ENCODE data around the gene PRRC2C.

PRRC2C gene

GRCh38 chr1:171472183-171472647 lies 13.1 kb upstream of the PRRC2C start:
- Histone ChIP-seq H3K4me3 (ENCODE audit: low read depth in 1 of 2, low read length in 2 of 2) (no peak overlapping the region), H3K36me3 (ENCODE audit: control insufficient read depth in 1 of 2, insufficient read depth in 2 of 2, low read length in 2 of 2) (no peaks in the 10 kb centered on the region), H3K27me3 (ENCODE audit: low read depth, low read length) (no peaks in the 10 kb centered on the region), H3K27ac (ENCODE audit: low read length) (no peak overlapping the region), H3K4me1 (ENCODE audit: control insufficient read depth in 1 of 2, insufficient read depth in 2 of 2, low read length in 2 of 2) (no peaks in the 10 kb centered on the region), H3K9me3 (ENCODE audit: control insufficient read depth in 1 of 2, low read length in 2 of 2) (no peaks in the 10 kb centered on the region)

GRCh38 chr1:171476829-171477228 lies 8.5 kb upstream of the PRRC2C start:
- Histone ChIP-seq H3K27ac (ENCODE audit: low read length) (no peak overlapping the region), H3K9me3 (ENCODE audit: control insufficient read depth in 1 of 2, low read length in 2 of 2) (no peaks in the 10 kb centered on the region), H3K4me3 (ENCODE audit: low read depth in 1 of 2, low read length in 2 of 2) (no peak overlapping the region), H3K36me3 (ENCODE audit: control insufficient read depth in 1 of 2, insufficient read depth in 2 of 2, low read length in 2 of 2) (no peaks in the 10 kb centered on the region), H3K27me3 (ENCODE audit: low read depth, low read length) (no peaks in the 10 kb centered on the region), H3K4me1 (ENCODE audit: control insufficient read depth in 1 of 2, insufficient read depth in 2 of 2, low read length in 2 of 2) (no peaks in the 10 kb centered on the region)

- Histone ChIP-seq H3K9me3 (ENCODE audit: control insufficient read depth in 1 of 2, low read length in 2 of 2) (no peaks in the 10 kb centered on the region), H3K27ac (ENCODE audit: low read length) (no peak overlapping the region), H3K27me3 (ENCODE audit: low read depth, low read length) (no peaks in the 10 kb centered on the region), H3K36me3 (ENCODE audit: control insufficient read depth in 1 of 2, insufficient read depth in 2 of 2, low read length in 2 of 2) (no peaks in the 10 kb centered on the region), H3K4me1 (ENCODE audit: control insufficient read depth in 1 of 2, insufficient read depth in 2 of 2, low read length in 2 of 2) (no peaks in the 10 kb centered on the region), H3K4me3 (ENCODE audit: low read depth in 1 of 2, low read length in 2 of 2) (no peak overlapping the region)
Measured at GRCh38 chr1:171477804-171478203, 7.5 kb upstream of the PRRC2C start.

GRCh38 chr1:171480035-171480434 lies 5.3 kb upstream of the PRRC2C start:
- H3K4me1 ChIP-seq (ENCODE audit: control insufficient read depth in 1 of 2, insufficient read depth in 2 of 2, low read length in 2 of 2): no peaks in the 10 kb centered on the region
- H3K9me3 ChIP-seq (ENCODE audit: control insufficient read depth in 1 of 2, low read length in 2 of 2): no peaks in the 10 kb centered on the region
- H3K36me3 ChIP-seq (ENCODE audit: control insufficient read depth in 1 of 2, insufficient read depth in 2 of 2, low read length in 2 of 2): no peaks in the 10 kb centered on the region
- no peak overlapping the region for H3K27ac ChIP-seq (ENCODE audit: low read length)
- H3K4me3 ChIP-seq (ENCODE audit: low read depth in 1 of 2, low read length in 2 of 2): no peak overlapping the region
- no peaks in the 10 kb centered on the region for H3K27me3 ChIP-seq (ENCODE audit: low read depth, low read length)

- Histone ChIP-seq H3K4me3 (ENCODE audit: low read depth in 1 of 2, low read length in 2 of 2) (peak overlapping the region; percentile 76 to 97), H3K27ac (ENCODE audit: low read length) (peak overlapping the region; percentile 93), H3K27me3 (ENCODE audit: low read depth, low read length) (no peaks in the 10 kb centered on the region), H3K36me3 (ENCODE audit: control insufficient read depth in 1 of 2, insufficient read depth in 2 of 2, low read length in 2 of 2) (peaks cover 0 to 12% of the 10 kb centered on the region in 2 donors), H3K4me1 (ENCODE audit: control insufficient read depth in 1 of 2, insufficient read depth in 2 of 2, low read length in 2 of 2) (peaks cover 18 to 27% of the 10 kb centered on the region in 2 donors), H3K9me3 (ENCODE audit: control insufficient read depth in 1 of 2, low read length in 2 of 2) (no peaks in the 10 kb centered on the region)
Measured at GRCh38 chr1:171484760-171485374, 463 bp upstream of the PRRC2C start.

- Histone ChIP-seq H3K4me1 (ENCODE audit: control insufficient read depth in 1 of 2, insufficient read depth in 2 of 2, low read length in 2 of 2) (peaks cover 18 to 34% of the 10 kb centered on the region in 2 donors), H3K9me3 (ENCODE audit: control insufficient read depth in 1 of 2, low read length in 2 of 2) (no peaks in the 10 kb centered on the region), H3K36me3 (ENCODE audit: control insufficient read depth in 1 of 2, insufficient read depth in 2 of 2, low read length in 2 of 2) (peaks cover 0 to 12% of the 10 kb centered on the region in 2 donors), H3K27ac (ENCODE audit: low read length) (peak overlapping the region; percentile 93), H3K27me3 (ENCODE audit: low read depth, low read length) (no peaks in the 10 kb centered on the region), H3K4me3 (ENCODE audit: low read depth in 1 of 2, low read length in 2 of 2) (peak overlapping the region; percentile 76 to 97)
Measured at GRCh38 chr1:171486048-171486519, 754 bp downstream of the PRRC2C start.

GRCh38 chr1:171487038-171487437 lies 1.7 kb downstream of the PRRC2C start:
- peaks cover 18 to 41% of the 10 kb centered on the region in 2 donors for H3K4me1 ChIP-seq (ENCODE audit: control insufficient read depth in 1 of 2, insufficient read depth in 2 of 2, low read length in 2 of 2)
- peaks cover 0 to 12% of the 10 kb centered on the region in 2 donors for H3K36me3 ChIP-seq (ENCODE audit: control insufficient read depth in 1 of 2, insufficient read depth in 2 of 2, low read length in 2 of 2)
- H3K4me3 ChIP-seq (ENCODE audit: low read depth in 1 of 2, low read length in 2 of 2): peak overlapping the region; percentile 76 to 97
- H3K9me3 ChIP-seq (ENCODE audit: control insufficient read depth in 1 of 2, low read length in 2 of 2): no peaks in the 10 kb centered on the region
- H3K27ac ChIP-seq (ENCODE audit: low read length): peak overlapping the region; percentile 93
- H3K27me3 ChIP-seq (ENCODE audit: low read depth, low read length): no peaks in the 10 kb centered on the region

- H3K36me3 ChIP-seq (ENCODE audit: control insufficient read depth in 1 of 2, insufficient read depth in 2 of 2, low read length in 2 of 2): peaks cover 0 to 12% of the 10 kb centered on the region in 2 donors
- H3K4me1 ChIP-seq (ENCODE audit: control insufficient read depth in 1 of 2, insufficient read depth in 2 of 2, low read length in 2 of 2): peaks cover 18 to 45% of the 10 kb centered on the region in 2 donors
- H3K9me3 ChIP-seq (ENCODE audit: control insufficient read depth in 1 of 2, low read length in 2 of 2): no peaks in the 10 kb centered on the region
- H3K27me3 ChIP-seq (ENCODE audit: low read depth, low read length): no peaks in the 10 kb centered on the region
- H3K4me3 ChIP-seq (ENCODE audit: low read depth in 1 of 2, low read length in 2 of 2): no peak overlapping the region
- no peak overlapping the region for H3K27ac ChIP-seq (ENCODE audit: low read length)
Measured at GRCh38 chr1:171488190-171488929, 3.0 kb downstream of the PRRC2C start.

GRCh38 chr1:171494076-171494475 lies 8.7 kb downstream of the PRRC2C start:
- Histone ChIP-seq H3K27me3 (ENCODE audit: low read depth, low read length) (no peaks in the 10 kb centered on the region), H3K4me3 (ENCODE audit: low read depth in 1 of 2, low read length in 2 of 2) (no peak overlapping the region), H3K9me3 (ENCODE audit: control insufficient read depth in 1 of 2, low read length in 2 of 2) (no peaks in the 10 kb centered on the region), H3K36me3 (ENCODE audit: control insufficient read depth in 1 of 2, insufficient read depth in 2 of 2, low read length in 2 of 2) (no peaks in the 10 kb centered on the region), H3K27ac (ENCODE audit: low read length) (no peak overlapping the region), H3K4me1 (ENCODE audit: control insufficient read depth in 1 of 2, insufficient read depth in 2 of 2, low read length in 2 of 2) (peaks cover 5 to 46% of the 10 kb centered on the region in 2 donors)

GRCh38 chr1:171495444-171495843 lies 10.1 kb downstream of the PRRC2C start:
- Histone ChIP-seq H3K27me3 (ENCODE audit: low read depth, low read length) (no peaks in the 10 kb centered on the region), H3K9me3 (ENCODE audit: control insufficient read depth in 1 of 2, low read length in 2 of 2) (no peaks in the 10 kb centered on the region), H3K36me3 (ENCODE audit: control insufficient read depth in 1 of 2, insufficient read depth in 2 of 2, low read length in 2 of 2) (no peaks in the 10 kb centered on the region), H3K4me1 (ENCODE audit: control insufficient read depth in 1 of 2, insufficient read depth in 2 of 2, low read length in 2 of 2) (peaks cover 0 to 43% of the 10 kb centered on the region in 2 donors), H3K4me3 (ENCODE audit: low read depth in 1 of 2, low read length in 2 of 2) (no peak overlapping the region), H3K27ac (ENCODE audit: low read length) (no peak overlapping the region)

- Histone ChIP-seq H3K4me3 (ENCODE audit: low read depth in 1 of 2, low read length in 2 of 2) (no peak overlapping the region), H3K4me1 (ENCODE audit: control insufficient read depth in 1 of 2, insufficient read depth in 2 of 2, low read length in 2 of 2) (peaks cover 0 to 23% of the 10 kb centered on the region in 2 donors), H3K36me3 (ENCODE audit: control insufficient read depth in 1 of 2, insufficient read depth in 2 of 2, low read length in 2 of 2) (no peaks in the 10 kb centered on the region), H3K27ac (ENCODE audit: low read length) (no peak overlapping the region), H3K9me3 (ENCODE audit: control insufficient read depth in 1 of 2, low read length in 2 of 2) (no peaks in the 10 kb centered on the region), H3K27me3 (ENCODE audit: low read depth, low read length) (no peaks in the 10 kb centered on the region)
Measured at GRCh38 chr1:171500304-171500703, 15.0 kb downstream of the PRRC2C start.

All from muscle layer of duodenum (tissue), 2 donors.